GM12891 (cell line): ENCODE measurements around the gene HNRNPA2B1.

Source experiments
- PAX5 ChIP-seq: IDR thresholded peaks from 2 replicates; pipeline ENCODE4 v1.6.1; 2011; ENCODE audit warnings: low read length, moderate library complexity, mild to moderate bottlenecking; ENCODE audit not compliant: insufficient read depth, severe bottlenecking
- SPI1 ChIP-seq: IDR thresholded peaks from 2 replicates; pipeline ENCODE4 v1.6.1; 2011; ENCODE audit warnings: low read depth, low read length, control low read depth

DNA sequence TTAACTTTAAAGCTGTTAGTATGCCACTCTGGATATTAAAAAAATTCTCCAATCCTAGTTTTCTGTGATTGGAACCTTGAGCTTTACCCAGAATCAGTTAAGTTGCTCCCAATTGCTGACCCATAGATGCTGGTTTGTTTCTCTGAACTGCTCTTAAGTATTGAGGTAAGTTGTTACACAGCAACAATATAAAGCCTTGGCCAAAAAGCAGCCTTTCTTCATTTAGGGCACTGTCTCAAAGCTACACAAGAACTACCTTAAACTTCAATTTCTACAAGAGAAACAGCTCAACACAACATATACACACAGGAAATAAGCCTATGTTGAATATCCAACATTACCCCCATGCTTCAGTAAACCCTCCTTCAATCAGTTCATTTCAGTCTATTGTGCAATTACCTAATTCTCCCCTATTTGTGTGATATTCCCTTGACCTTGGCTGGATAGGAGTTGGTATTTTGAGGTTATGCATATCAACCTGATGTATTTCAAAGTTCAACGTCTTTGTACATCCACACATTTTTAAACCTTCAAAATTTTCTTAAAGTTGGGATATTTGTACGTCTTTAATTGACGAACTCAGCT lies 11.5 kb downstream of the HNRNPA2B1 start:
- TF ChIP-seq SPI1 (no peak), PAX5 (no peak)
